Panc1 (cell line): ENCODE data around the gene CAPN10.

Experiments
- CTCF ChIP-seq: fragments of 450-650 bp; IDR thresholded peaks from 2 replicates; pipeline ENCODE4 v1.5.1; 2017; ENCODE audit warnings: mild to moderate bottlenecking
- POLR2AphosphoS5 ChIP-seq: IDR thresholded peaks from 2 replicates; pipeline ENCODE4 v1.6.1; 2012; ENCODE audit warnings: mild to moderate bottlenecking, low read depth, low read length, moderate library complexity

- TF ChIP-seq CTCF: no peak
- TF ChIP-seq POLR2AphosphoS5: no peak
These were observed 16.7 kb downstream of the CAPN10 start for GRCh38 chr2:240603081-240603835.
